ENCODE results near the gene HIBCH. TPM values are rescaled to one million over a fixed set of nuclear protein-coding genes. Genes with fewer than 3 reads are reported as not detected.
"Not testable (repeated sequence)": the region's sequence is repeated elsewhere in the genome, so short reads cannot be mapped to it uniquely, and the experiment has no call there.

Gene HIBCH
- total RNA-seq, 3 donors from 2014 or later, result 17.6 to 28.2 (median 23.1) TPM

- peaks cover 7% of the 10 kb centered on the region for H3K9me3 Mint-ChIP-seq
- peaks cover 15% of the 10 kb centered on the region for H3K4me1 Mint-ChIP-seq (ENCODE audit: low read depth)
- H3K36me3 Mint-ChIP-seq (ENCODE audit: insufficient read depth), result peaks cover 47% of the 10 kb centered on the region
- ATAC-seq (peak in 1 of 2 donors; percentile 25), DNase-seq (no peak)
- H3K4me3 Mint-ChIP-seq, result no peak overlapping the region
- H3K27me3 Mint-ChIP-seq (ENCODE audit: low read depth), result no peaks in the 10 kb centered on the region
Observed at GRCh38 chr2:190304404-190304803, 15.2 kb downstream of the HIBCH start.

GRCh38 chr2:190303647-190304046 is 16.0 kb downstream of the HIBCH start:
- Mint-ChIP-seq H3K27me3 (ENCODE audit: low read depth) (no peaks in the 10 kb centered on the region), H3K36me3 (ENCODE audit: insufficient read depth) (peaks cover 48% of the 10 kb centered on the region), H3K9me3 (peaks cover 7% of the 10 kb centered on the region), H3K4me1 (ENCODE audit: low read depth) (peaks cover 15% of the 10 kb centered on the region), H3K4me3 (no peak overlapping the region)
- DNase-seq (no peak), ATAC-seq (no peak)

- DNase-seq, result no peak
- Mint-ChIP-seq H3K4me3 (no peak overlapping the region), H3K9me3 (peaks cover 7% of the 10 kb centered on the region), H3K4me1 (ENCODE audit: low read depth) (peaks cover 12% of the 10 kb centered on the region), H3K36me3 (ENCODE audit: insufficient read depth) (peaks cover 44% of the 10 kb centered on the region), H3K27me3 (ENCODE audit: low read depth) (no peaks in the 10 kb centered on the region)
- ATAC-seq, result no peak
Observed at GRCh38 chr2:190302052-190302451, 17.6 kb downstream of the HIBCH start.

- Mint-ChIP-seq H3K27me3 (ENCODE audit: low read depth) (no peaks in the 10 kb centered on the region), H3K4me3 (no peak overlapping the region), H3K4me1 (ENCODE audit: low read depth) (peaks cover 12% of the 10 kb centered on the region), H3K9me3 (peaks cover 7% of the 10 kb centered on the region), H3K36me3 (ENCODE audit: insufficient read depth) (peaks cover 51% of the 10 kb centered on the region)
- no peak for ATAC-seq
- no peak for DNase-seq
Observed at GRCh38 chr2:190301032-190301431, 18.6 kb downstream of the HIBCH start.

- H3K4me3 Mint-ChIP-seq; DNase-seq; H3K27me3 Mint-ChIP-seq (ENCODE audit: low read depth); H3K9me3 Mint-ChIP-seq; ATAC-seq; H3K4me1 Mint-ChIP-seq (ENCODE audit: low read depth): not testable (repeated sequence)
- peaks cover 48% of the 10 kb centered on the region for H3K36me3 Mint-ChIP-seq (ENCODE audit: insufficient read depth)
Observed at GRCh38 chr2:190297880-190298279, 21.7 kb downstream of the HIBCH start.

GRCh38 chr2:190283783-190284182 is 35.8 kb downstream of the HIBCH start:
- DNase-seq (no peak), ATAC-seq (no peak)
- Mint-ChIP-seq H3K36me3 (ENCODE audit: insufficient read depth) (peaks cover 52% of the 10 kb centered on the region), H3K27me3 (ENCODE audit: low read depth) (no peaks in the 10 kb centered on the region), H3K4me3 (no peak overlapping the region), H3K4me1 (ENCODE audit: low read depth) (no peaks in the 10 kb centered on the region), H3K9me3 (no peaks in the 10 kb centered on the region)

GRCh38 chr2:190280565-190281350 is 38.9 kb downstream of the HIBCH start:
- Mint-ChIP-seq H3K4me3 (no peak overlapping the region), H3K4me1 (ENCODE audit: low read depth) (no peaks in the 10 kb centered on the region)

GRCh38 chr2:190279256-190280134 is 40.1 kb downstream of the HIBCH start:
- not testable (repeated sequence) for H3K4me3 Mint-ChIP-seq; DNase-seq; H3K27me3 Mint-ChIP-seq (ENCODE audit: low read depth); H3K4me1 Mint-ChIP-seq (ENCODE audit: low read depth); H3K9me3 Mint-ChIP-seq; ATAC-seq
- H3K36me3 Mint-ChIP-seq (ENCODE audit: insufficient read depth), result peaks cover 43% of the 10 kb centered on the region

More at GRCh38 chr2:190280565-190281350, 38.9 kb downstream of the HIBCH start:
- H3K36me3 Mint-ChIP-seq (ENCODE audit: insufficient read depth), result peaks cover 48% of the 10 kb centered on the region
- no peak for DNase-seq
- no peaks in the 10 kb centered on the region for H3K9me3 Mint-ChIP-seq
- no peaks in the 10 kb centered on the region for H3K27me3 Mint-ChIP-seq (ENCODE audit: low read depth)
- ATAC-seq, result no peak

GRCh38 chr2:190277234-190278112 is 42.2 kb downstream of the HIBCH start:
- DNase-seq (no peak), ATAC-seq (peak in 1 of 2 donors; percentile 52)
- H3K4me1 Mint-ChIP-seq (ENCODE audit: low read depth), result no peaks in the 10 kb centered on the region
- no peak overlapping the region for H3K4me3 Mint-ChIP-seq
- H3K36me3 Mint-ChIP-seq (ENCODE audit: insufficient read depth), result peaks cover 37% of the 10 kb centered on the region
- H3K9me3 Mint-ChIP-seq, result no peaks in the 10 kb centered on the region
- no peaks in the 10 kb centered on the region for H3K27me3 Mint-ChIP-seq (ENCODE audit: low read depth)

GRCh38 chr2:190272457-190272842 is 47.2 kb downstream of the HIBCH start:
- Mint-ChIP-seq H3K36me3 (ENCODE audit: insufficient read depth) (peaks cover 29% of the 10 kb centered on the region), H3K9me3 (no peaks in the 10 kb centered on the region), H3K27me3 (ENCODE audit: low read depth) (no peaks in the 10 kb centered on the region), H3K4me1 (ENCODE audit: low read depth) (no peaks in the 10 kb centered on the region), H3K4me3 (no peak overlapping the region)
- ATAC-seq (no peak), DNase-seq (no peak)

GRCh38 chr2:190271783-190272456 is 47.7 kb downstream of the HIBCH start:
- H3K36me3 Mint-ChIP-seq (ENCODE audit: insufficient read depth), result peaks cover 29% of the 10 kb centered on the region
- DNase-seq (no peak), ATAC-seq (no peak)
- no peaks in the 10 kb centered on the region for H3K9me3 Mint-ChIP-seq
- H3K4me1 Mint-ChIP-seq (ENCODE audit: low read depth), result no peaks in the 10 kb centered on the region
- H3K27me3 Mint-ChIP-seq (ENCODE audit: low read depth), result no peaks in the 10 kb centered on the region
- no peak overlapping the region for H3K4me3 Mint-ChIP-seq

- ATAC-seq (no peak), DNase-seq (no peak)
- Mint-ChIP-seq H3K4me1 (ENCODE audit: low read depth) (no peaks in the 10 kb centered on the region), H3K27me3 (ENCODE audit: low read depth) (no peaks in the 10 kb centered on the region), H3K36me3 (ENCODE audit: insufficient read depth) (peaks cover 26% of the 10 kb centered on the region), H3K4me3 (no peak overlapping the region), H3K9me3 (no peaks in the 10 kb centered on the region)
Observed at GRCh38 chr2:190270298-190270697, 49.3 kb downstream of the HIBCH start.

GRCh38 chr2:190269699-190270098 is 49.9 kb downstream of the HIBCH start:
- H3K4me1 Mint-ChIP-seq (ENCODE audit: low read depth); H3K27me3 Mint-ChIP-seq (ENCODE audit: low read depth); H3K4me3 Mint-ChIP-seq; H3K9me3 Mint-ChIP-seq; DNase-seq; ATAC-seq: not testable (repeated sequence)
- peaks cover 25% of the 10 kb centered on the region for H3K36me3 Mint-ChIP-seq (ENCODE audit: insufficient read depth)

Data from activated T-cell treated with anti-CD3 and anti-CD28 coated beads, Interleukin-2, amount 50 U/mL, for 4 hours (primary cell).